Hepatocyte (in vitro differentiated cells): ENCODE data around the gene CLGN.

Experiments
- EZH2 ChIP-seq: fragments of 200-600 bp; sonication (generic); IDR thresholded peaks from 2 replicates; pipeline ENCODE4 v1.6.1; 2016; ENCODE audit warnings: antibody characterized with exemption, mild to moderate bottlenecking, borderline replicate concordance
- TF ChIP-seq, protein P1 (sequence below): fragments of 200-600 bp; sonication (generic); IDR thresholded peaks from 2 replicates; pipeline ENCODE4 v1.5.1; 2016; ENCODE audit warnings: antibody characterized with exemption, mild to moderate bottlenecking; ENCODE audit not compliant: poor library complexity

DNA sequence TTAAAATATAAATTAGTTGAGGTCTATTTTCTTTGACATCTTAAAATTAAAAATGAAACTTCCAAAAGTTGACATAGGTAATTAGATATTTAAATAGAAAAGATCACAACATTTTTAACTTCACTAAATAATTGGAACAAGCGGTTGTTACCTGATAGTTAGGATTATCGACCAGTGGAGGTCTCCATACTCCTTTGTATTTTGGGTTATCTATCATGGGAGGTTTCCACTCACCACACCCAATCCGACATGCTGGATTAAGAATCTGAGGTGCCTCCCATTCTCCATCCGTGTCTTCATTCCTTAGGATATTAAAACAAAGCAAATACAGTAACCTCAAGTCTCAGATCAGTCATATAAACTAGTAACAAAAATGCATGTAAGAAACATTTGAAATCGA, 31.8 kb downstream of the CLGN start:
- TF ChIP-seq, protein P1, sequence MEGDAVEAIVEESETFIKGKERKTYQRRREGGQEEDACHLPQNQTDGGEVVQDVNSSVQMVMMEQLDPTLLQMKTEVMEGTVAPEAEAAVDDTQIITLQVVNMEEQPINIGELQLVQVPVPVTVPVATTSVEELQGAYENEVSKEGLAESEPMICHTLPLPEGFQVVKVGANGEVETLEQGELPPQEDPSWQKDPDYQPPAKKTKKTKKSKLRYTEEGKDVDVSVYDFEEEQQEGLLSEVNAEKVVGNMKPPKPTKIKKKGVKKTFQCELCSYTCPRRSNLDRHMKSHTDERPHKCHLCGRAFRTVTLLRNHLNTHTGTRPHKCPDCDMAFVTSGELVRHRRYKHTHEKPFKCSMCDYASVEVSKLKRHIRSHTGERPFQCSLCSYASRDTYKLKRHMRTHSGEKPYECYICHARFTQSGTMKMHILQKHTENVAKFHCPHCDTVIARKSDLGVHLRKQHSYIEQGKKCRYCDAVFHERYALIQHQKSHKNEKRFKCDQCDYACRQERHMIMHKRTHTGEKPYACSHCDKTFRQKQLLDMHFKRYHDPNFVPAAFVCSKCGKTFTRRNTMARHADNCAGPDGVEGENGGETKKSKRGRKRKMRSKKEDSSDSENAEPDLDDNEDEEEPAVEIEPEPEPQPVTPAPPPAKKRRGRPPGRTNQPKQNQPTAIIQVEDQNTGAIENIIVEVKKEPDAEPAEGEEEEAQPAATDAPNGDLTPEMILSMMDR, result no peak
- no peak for TF ChIP-seq EZH2
